GM12892 (cell line): ENCODE data around the gene LRGUK.

Experiments used
- DNase-seq: peaks from one replicate; pipeline ENCODE4 v3.0.0; 2011; ENCODE audit not compliant: insufficient read length
- FAIRE-seq: peaks from 2 replicates; lab custom pipeline; 2011; peaks lifted over from hg19 to GRCh38; lab: Jason Lieb, UNC
- POLR2A ChIP-seq: IDR thresholded peaks from 2 replicates; pipeline ENCODE4 v1.6.1; 2011; ENCODE audit warnings: low read depth, low read length, control low read depth
- POLR2AphosphoS5 ChIP-seq: IDR thresholded peaks from 2 replicates; pipeline ENCODE4 v1.6.1; 2011; ENCODE audit warnings: low read depth, low read length, control low read depth
- TAF1 ChIP-seq: IDR thresholded peaks from 2 replicates; pipeline ENCODE4 v1.6.1; 2011; ENCODE audit warnings: low read depth, mild to moderate bottlenecking, control low read depth, low read length, borderline replicate concordance

LRGUK gene

GRCh38 chr7:134129856-134130523, 2.9 kb downstream of the LRGUK start:
- FAIRE-seq (no peak), DNase-seq (no peak)
- no peak for TF ChIP-seq POLR2AphosphoS5
- TF ChIP-seq POLR2A, result no peak
- no peak for TF ChIP-seq TAF1

- FAIRE-seq (no peak), DNase-seq (no peak)
- no peak for TF ChIP-seq POLR2AphosphoS5
- TF ChIP-seq POLR2A, result no peak
- no peak for TF ChIP-seq TAF1
Measured at GRCh38 chr7:134134004-134134403, 6.9 kb downstream of the LRGUK start.

GRCh38 chr7:134140889-134141867, 14.0 kb downstream of the LRGUK start:
- peak; percentile 34 for DNase-seq
- TF ChIP-seq TAF1 (no peak), POLR2A (no peak), POLR2AphosphoS5 (no peak)
- FAIRE-seq, result peak; percentile 86

- TF ChIP-seq POLR2A (no peak), POLR2AphosphoS5 (no peak), TAF1 (no peak)
- FAIRE-seq (no peak), DNase-seq (no peak)
Measured at GRCh38 chr7:134141868-134142264, 14.7 kb downstream of the LRGUK start.

GRCh38 chr7:134153493-134154136, 26.5 kb downstream of the LRGUK start:
- DNase-seq (no peak), FAIRE-seq (no peak)
- TF ChIP-seq TAF1 (no peak), POLR2AphosphoS5 (no peak), POLR2A (no peak)

GRCh38 chr7:134154581-134155130, 27.5 kb downstream of the LRGUK start:
- TF ChIP-seq POLR2A, result no peak
- FAIRE-seq (no peak), DNase-seq (no peak)

GRCh38 chr7:134155206-134155605, 28.1 kb downstream of the LRGUK start:
- TF ChIP-seq POLR2A, result no peak
- TF ChIP-seq TAF1, result no peak
- no peak for TF ChIP-seq POLR2AphosphoS5
- FAIRE-seq (no peak), DNase-seq (no peak)

GRCh38 chr7:134155871-134156270, 28.7 kb downstream of the LRGUK start:
- TF ChIP-seq POLR2A (no peak), POLR2AphosphoS5 (no peak), TAF1 (no peak)
- no peak for FAIRE-seq
- DNase-seq, result no peak

- DNase-seq, result no peak
- TF ChIP-seq POLR2AphosphoS5, result no peak
- TF ChIP-seq POLR2A, result no peak
- no peak for TF ChIP-seq TAF1
- no peak for FAIRE-seq
Measured at GRCh38 chr7:134165252-134165651, 38.1 kb downstream of the LRGUK start.

- DNase-seq (no peak), FAIRE-seq (no peak)
- TF ChIP-seq POLR2AphosphoS5, result no peak
Measured at GRCh38 chr7:134167250-134167649, 40.1 kb downstream of the LRGUK start.

- TF ChIP-seq POLR2A, result no peak
- no peak for TF ChIP-seq POLR2AphosphoS5
- DNase-seq (no peak), FAIRE-seq (no peak)
Measured at GRCh38 chr7:134167841-134168240, 40.7 kb downstream of the LRGUK start.
